B cell (primary cell): Measurements from ENCODE around the gene HTR4. TPM values are rescaled to one million over a fixed set of nuclear protein-coding genes. Genes with fewer than 3 reads are reported as not detected.

Experiments used
- ATAC-seq: fragments of 200-7000 bp; cut with Tn5 transposase; one replicate; pipeline ENCODE4 v1.10.0; 2021; ENCODE audit warnings: low read depth, mild to moderate bottlenecking, moderate number of reproducible peaks, moderate library complexity
- CTCF ChIA-PET: fragments of 350-600 bp; sonication (Branson Sonifier 250); formaldehyde crosslinking; loops from one replicate; lab custom pipeline; 2021; ENCODE audit warnings: antibody characterized with exemption, inconsistent platforms; lab: Charles Lee
- POLR2A ChIA-PET: fragments of 350-600 bp; sonication (Branson Sonifier 250); formaldehyde crosslinking; loops from one replicate; lab custom pipeline; 2021; ENCODE audit warnings: antibody characterized with exemption; lab: Charles Lee
- DNase-seq: peaks from one replicate; pipeline ENCODE4 v3.0.0; 2013
- H2AFZ ChIP-seq: 2 replicates; pipeline ENCODE4 v1.6.1; 2012; ENCODE audit warnings: mild to moderate bottlenecking, low read depth, low read length; ENCODE audit not compliant: insufficient read depth, poor library complexity, severe bottlenecking
- H3K27ac ChIP-seq, 2 donors: 1 replicate in 1 of 2; 2 replicates in 1 of 2; pipeline ENCODE4 v1.5.1; 2012 to 2013; ENCODE audit warnings: low read length in 2 of 2, mild to moderate bottlenecking in 2 of 2, moderate library complexity in 1 of 2
- H3K27me3 ChIP-seq, 4 experiments: fragments of 200-600 bp in 1 of 4; sonication (generic) in 1 of 4; replicated peaks in 1 of 4; 1 replicate in 2 of 4; 2 replicates in 2 of 4; pipeline versions ENCODE4 v1.6.1 to v1.7.0; 2013 to 2016; ENCODE audit warnings: low read length in 3 of 4, mild to moderate bottlenecking in 2 of 4, mixed read lengths in 1 of 4, moderate library complexity in 1 of 4; ENCODE audit not compliant: insufficient read depth in 4 of 4, control insufficient read depth in 3 of 4; ENCODE audit errors: control extremely low read depth in 1 of 4
- H3K36me3 ChIP-seq, 2 experiments: replicated peaks in 1 of 2; 1 replicate in 1 of 2; 2 replicates in 1 of 2; pipeline versions ENCODE4 v1.6.1 to v1.7.1; 2013; ENCODE audit warnings: low read length in 1 of 2; ENCODE audit not compliant: insufficient read depth in 2 of 2, control insufficient read depth in 1 of 2; ENCODE audit errors: control extremely low read depth in 1 of 2, extremely low read depth in 1 of 2
- H3K4me1 ChIP-seq, 2 donors: fragments of 200-600 bp in 1 of 2; sonication (generic) in 1 of 2; 1 replicate in 1 of 2; 2 replicates in 1 of 2; pipeline versions ENCODE4 v1.5.1 to v1.6.1; 2013 to 2017; ENCODE audit warnings: low read length in 2 of 2; ENCODE audit not compliant: control insufficient read depth in 2 of 2, insufficient read depth in 2 of 2
- H3K4me2 ChIP-seq: replicated peaks from 2 replicates; pipeline ENCODE3; 2012; ENCODE audit warnings: mild to moderate bottlenecking, low read depth, low read length; ENCODE audit not compliant: poor library complexity, severe bottlenecking
- H3K4me3 ChIP-seq, 5 experiments: fragments of 200-600 bp in 1 of 5; sonication (generic) in 1 of 5; 1 replicate in 3 of 5; 2 replicates in 2 of 5; pipeline versions ENCODE4 v1.5.1 to v1.7.0; 2011 to 2016; ENCODE audit warnings: low read length in 4 of 5, mild to moderate bottlenecking in 4 of 5, low read depth in 2 of 5, control low read depth in 1 of 5, moderate library complexity in 1 of 5; ENCODE audit not compliant: insufficient read depth in 1 of 5; ENCODE audit errors: control extremely low read depth in 1 of 5, extremely low read depth in 1 of 5
- H3K79me2 ChIP-seq: fragments of 200-600 bp; sonication (generic); one replicate; pipeline ENCODE4 v1.6.0; 2016; ENCODE audit warnings: low read length; ENCODE audit not compliant: control insufficient read depth, insufficient read depth
- H3K9ac ChIP-seq: fragments of 200-600 bp; sonication (generic); 2 replicates; pipeline ENCODE4 v1.6.1; 2017; ENCODE audit warnings: mild to moderate bottlenecking, low read length, moderate library complexity
- H3K9me3 ChIP-seq, 3 donors: one replicate each; pipeline versions ENCODE4 v1.6.1 to v1.7.1; 2013; ENCODE audit warnings: low read length in 2 of 3; ENCODE audit not compliant: control insufficient read depth in 2 of 3, insufficient read depth in 1 of 3; ENCODE audit errors: control extremely low read depth in 1 of 3
- H4K20me1 ChIP-seq: 2 replicates; pipeline ENCODE4 v1.6.0; 2012; ENCODE audit warnings: mild to moderate bottlenecking, low read length; ENCODE audit not compliant: insufficient read depth, control insufficient read depth, poor library complexity, severe bottlenecking
- H3K27ac Mint-ChIP-seq: one replicate; pipeline ENCODE4 v1.8.0; 2021; ENCODE audit warnings: mixed read lengths
- H3K27me3 Mint-ChIP-seq: one replicate; pipeline ENCODE4 v1.8.0; 2021; ENCODE audit warnings: mixed read lengths
- H3K4me1 Mint-ChIP-seq: one replicate; pipeline ENCODE4 v1.8.0; 2021; ENCODE audit warnings: mixed read lengths
- H3K4me3 Mint-ChIP-seq: one replicate; pipeline ENCODE4 v1.8.0; 2021; ENCODE audit warnings: mixed read lengths
- H3K9me3 Mint-ChIP-seq: one replicate; pipeline ENCODE4 v1.8.0; 2022; ENCODE audit warnings: mixed read lengths; ENCODE audit not compliant: insufficient read depth
- CTCF ChIP-seq: fragments of 200-600 bp; IDR thresholded peaks from one replicate; pipeline ENCODE4 v1.8.0; 2022; ENCODE audit warnings: antibody characterized with exemption, mild to moderate bottlenecking
- EZH2 ChIP-seq: IDR thresholded peaks from 2 replicates; pipeline ENCODE4 v1.6.1; 2012; ENCODE audit warnings: borderline replicate concordance, low read depth, mild to moderate bottlenecking, moderate library complexity, low read length; ENCODE audit not compliant: insufficient read depth, poor library complexity, severe bottlenecking
- WGBS: methylation state at CpG from one replicate; pipeline ENCODE4 v1.1.5; 2013; ENCODE audit warnings: missing lambda C conversion rate; ENCODE audit not compliant: insufficient coverage; 5-methylcytosine and 5-hydroxymethylcytosine counted together
- intact Hi-C: fragments of 100-400 bp; cut with micrococcal nuclease; formaldehyde crosslinking; loops from one replicate; pipeline ENCODE4 v1.10.0; 2022
- polyA plus RNA-seq: library from polyadenylated mRNA; depleted of rRNA; stranded (reverse); fragments of >200 nt; gene quantifications from 2 replicates; pipeline ENCODE4 v1.2.3, GENCODE V29; 2012
- total RNA-seq, 2 donors: library from RNA; stranded (reverse); fragments of 120-200 nt in 1 of 2; gene quantifications; 1 replicate in 1 of 2; 2 replicates in 1 of 2; pipeline versions ENCODE4 v1.2.3 to v1.2.4, GENCODE V29; 2013 to 2022

The HTR4 gene
- total and polyA plus RNA-seq, 2 donors (not counting 1 experiment from before 2014, with no cell fraction given), result not detected

GRCh38 chr5:148476302-148476701 lies 178.0 kb downstream of the HTR4 start:
- CTCF ChIA-PET, result no interaction called here
- Mint-ChIP-seq H3K27ac (no peak overlapping the region), H3K9me3 (no peaks in the 10 kb centered on the region), H3K4me3 (no peak overlapping the region), H3K27me3 (peaks cover 14% of the 10 kb centered on the region), H3K4me1 (no peaks in the 10 kb centered on the region)
- ATAC-seq (no peak), DNase-seq (no peak)
- no peak for TF ChIP-seq EZH2
- no peak for TF ChIP-seq CTCF
- no CpG with 5 or more reads among the region's 3 CpGs for WGBS
- Histone ChIP-seq H3K9ac (no peak overlapping the region), H3K79me2 (no peaks in the 10 kb centered on the region), H3K27ac (no peak overlapping the region), H4K20me1 (no peaks in the 10 kb centered on the region), H3K4me1 (no peaks in the 10 kb centered on the region), H3K4me3 (no peak overlapping the region), H2AFZ (no peak overlapping the region), H3K4me2 (no peak overlapping the region), H3K27me3 (no peaks in the 10 kb centered on the region), H3K9me3 (no peaks in the 10 kb centered on the region), H3K36me3 (no peaks in the 10 kb centered on the region)
- intact Hi-C loops, result no loop called here
- POLR2A ChIA-PET, result no interaction called here

GRCh38 chr5:148474025-148474511 lies 180.3 kb downstream of the HTR4 start:
- no peaks in the 10 kb centered on the region for H3K36me3 ChIP-seq
- H3K4me3 ChIP-seq, result no peak overlapping the region
- no peaks in the 10 kb centered on the region for H3K27me3 ChIP-seq
- no peaks in the 10 kb centered on the region for H4K20me1 ChIP-seq
- TF ChIP-seq CTCF, result no peak
- no peak for TF ChIP-seq EZH2
- Mint-ChIP-seq H3K4me1 (no peaks in the 10 kb centered on the region), H3K27me3 (peaks cover 12% of the 10 kb centered on the region), H3K9me3 (no peaks in the 10 kb centered on the region), H3K4me3 (no peak overlapping the region), H3K27ac (no peak overlapping the region)
- DNase-seq (no peak), ATAC-seq (no peak)
- H3K79me2 ChIP-seq, result no peaks in the 10 kb centered on the region
- POLR2A ChIA-PET, result no interaction called here
- intact Hi-C loops, result no loop called here
- H3K4me2 ChIP-seq, result no peak overlapping the region
- 97% methylated on average over 5 of the region's 8 CpGs for WGBS
- H3K9me3 ChIP-seq, result no peaks in the 10 kb centered on the region
- H3K27ac ChIP-seq, result no peak overlapping the region
- H3K4me1 ChIP-seq, result no peaks in the 10 kb centered on the region
- H3K9ac ChIP-seq, result no peak overlapping the region
- no peak overlapping the region for H2AFZ ChIP-seq
- CTCF ChIA-PET, result interaction anchor here (0.6 to 1.0 kb wide), 2 partner anchors 16 to 111 kb away, joined by 3 to 4 read pairs; no protein-coding TSS in a partner anchor
